ENCODE results near the gene GPS1. TPM values are rescaled to one million over a fixed set of nuclear protein-coding genes. Genes with fewer than 3 reads are reported as not detected.
A peak's percentile ranks its signal among the peaks of the same experiment; 100 is the strongest.

GPS1 gene
- total RNA-seq, 2 experiments from 2014 or later, result 97.6 to 104 TPM

- DNase-seq, result no peak
- POLR2A ChIA-PET, result interaction anchor here (0.7 kb wide), 1 partner anchor 27 kb away, joined by 3 read pairs; no protein-coding TSS in a partner anchor
- no peaks in the 10 kb centered on the region for H3K9me3 Mint-ChIP-seq (ENCODE audit: insufficient read depth)
Measured at GRCh38 chr17:82100502-82101298, 49.0 kb downstream of the GPS1 start.

GRCh38 chr17:82101301-82101715, 49.6 kb downstream of the GPS1 start:
- CTCF ChIA-PET, result no interaction called here
- H3K4me1 Mint-ChIP-seq (ENCODE audit: low read depth), result peaks cover 33% of the 10 kb centered on the region

More at GRCh38 chr17:82100502-82101298, 49.0 kb downstream of the GPS1 start:
- ATAC-seq, result no peak
- peak overlapping the region; percentile 15 for H3K27ac Mint-ChIP-seq
- H3K4me1 Mint-ChIP-seq (ENCODE audit: low read depth), result peaks cover 33% of the 10 kb centered on the region
- CTCF ChIA-PET, result interaction anchor here (1.1 kb wide), 1 partner anchor 54 kb away, joined by 3 read pairs; no protein-coding TSS in a partner anchor
- peaks cover 11% of the 10 kb centered on the region for H3K36me3 Mint-ChIP-seq (ENCODE audit: low read depth)
- H3K4me3 Mint-ChIP-seq, result peak overlapping the region; percentile 83
- no peaks in the 10 kb centered on the region for H3K27me3 Mint-ChIP-seq (ENCODE audit: low read depth)

GRCh38 chr17:82101767-82102679, 50.3 kb downstream of the GPS1 start:
- H3K27ac Mint-ChIP-seq, result no peak overlapping the region
- H3K4me3 Mint-ChIP-seq, result no peak overlapping the region
- H3K4me1 Mint-ChIP-seq (ENCODE audit: low read depth), result peaks cover 35% of the 10 kb centered on the region
- CTCF ChIA-PET, result interaction anchor here (1.2 kb wide), 1 partner anchor 24 kb away, joined by 4 read pairs; no protein-coding TSS in a partner anchor
- H3K9me3 Mint-ChIP-seq (ENCODE audit: insufficient read depth), result no peaks in the 10 kb centered on the region
- no peaks in the 10 kb centered on the region for H3K27me3 Mint-ChIP-seq (ENCODE audit: low read depth)
- peaks cover 7% of the 10 kb centered on the region for H3K36me3 Mint-ChIP-seq (ENCODE audit: low read depth)
- ATAC-seq (no peak), DNase-seq (no peak)
- POLR2A ChIA-PET, result no interaction called here

More at GRCh38 chr17:82101301-82101715, 49.6 kb downstream of the GPS1 start:
- H3K36me3 Mint-ChIP-seq (ENCODE audit: low read depth), result peaks cover 7% of the 10 kb centered on the region
- H3K9me3 Mint-ChIP-seq (ENCODE audit: insufficient read depth), result no peaks in the 10 kb centered on the region
- H3K27me3 Mint-ChIP-seq (ENCODE audit: low read depth), result no peaks in the 10 kb centered on the region
- ATAC-seq (no peak), DNase-seq (no peak)
- no peak overlapping the region for H3K4me3 Mint-ChIP-seq
- H3K27ac Mint-ChIP-seq, result no peak overlapping the region
- POLR2A ChIA-PET, result no interaction called here

- DNase-seq (no peak), ATAC-seq (no peak)
- Mint-ChIP-seq H3K4me1 (ENCODE audit: low read depth) (peaks cover 43% of the 10 kb centered on the region), H3K27ac (peak overlapping the region; percentile 39), H3K9me3 (ENCODE audit: insufficient read depth) (no peaks in the 10 kb centered on the region), H3K36me3 (ENCODE audit: low read depth) (peaks cover 7% of the 10 kb centered on the region), H3K4me3 (no peak overlapping the region), H3K27me3 (ENCODE audit: low read depth) (no peaks in the 10 kb centered on the region)
- ChIA-PET CTCF (interaction anchor here (2.8 kb wide), 1 partner anchor 18 kb away, joined by 19 read pairs; no protein-coding TSS in a partner anchor), POLR2A (interaction anchor here (0.6 kb wide), 1 partner anchor 10 kb away, joined by 3 read pairs; no protein-coding TSS in a partner anchor)
Measured at GRCh38 chr17:82103553-82104451, 52.1 kb downstream of the GPS1 start.

- ChIA-PET POLR2A (no interaction called here), CTCF (interaction anchor here (1.5 to 2.8 kb wide), 3 partner anchors 9 to 49 kb away, joined by 5 to 19 read pairs (median 8); no protein-coding TSS in a partner anchor)
- ATAC-seq, result no peak
- Mint-ChIP-seq H3K9me3 (ENCODE audit: insufficient read depth) (no peaks in the 10 kb centered on the region), H3K27me3 (ENCODE audit: low read depth) (no peaks in the 10 kb centered on the region), H3K36me3 (ENCODE audit: low read depth) (peaks cover 7% of the 10 kb centered on the region), H3K4me3 (peak overlapping the region; percentile 86), H3K4me1 (ENCODE audit: low read depth) (peaks cover 42% of the 10 kb centered on the region), H3K27ac (peak overlapping the region; percentile 96)
- no peak for DNase-seq
Measured at GRCh38 chr17:82104797-82105416, 53.2 kb downstream of the GPS1 start.

GRCh38 chr17:82105417-82105881, 53.8 kb downstream of the GPS1 start:
- Mint-ChIP-seq H3K27ac (peak overlapping the region; percentile 96), H3K36me3 (ENCODE audit: low read depth) (peaks cover 3% of the 10 kb centered on the region), H3K27me3 (ENCODE audit: low read depth) (no peaks in the 10 kb centered on the region), H3K4me3 (peak overlapping the region; percentile 86), H3K9me3 (ENCODE audit: insufficient read depth) (no peaks in the 10 kb centered on the region), H3K4me1 (ENCODE audit: low read depth) (peaks cover 44% of the 10 kb centered on the region)
- ATAC-seq (no peak), DNase-seq (no peak)
- POLR2A ChIA-PET, result interaction anchor here (0.6 to 1.3 kb wide), 3 partner anchors 95 to 613 kb away, joined by 3 to 5 read pairs (median 3); no protein-coding TSS in a partner anchor
- CTCF ChIA-PET, result interaction anchor here (0.8 to 2.8 kb wide), 12 partner anchors 9 to 92 kb away, joined by 3 to 19 read pairs (median 6); partner anchors contain the start of gene DCXR

GRCh38 chr17:82105882-82106687, 54.4 kb downstream of the GPS1 start:
- H3K27me3 Mint-ChIP-seq (ENCODE audit: low read depth), result no peaks in the 10 kb centered on the region
- no peaks in the 10 kb centered on the region for H3K36me3 Mint-ChIP-seq (ENCODE audit: low read depth)
- H3K9me3 Mint-ChIP-seq (ENCODE audit: insufficient read depth), result no peaks in the 10 kb centered on the region
- DNase-seq, result peak; percentile 77
- ChIA-PET CTCF (interaction anchor here (0.7 to 2.8 kb wide), 14 partner anchors 8 to 92 kb away, joined by 3 to 19 read pairs (median 5); partner anchors contain the start of genes DCXR and FASN), POLR2A (interaction anchor here (0.6 to 1.3 kb wide), 7 partner anchors 8 to 614 kb away, joined by 3 to 7 read pairs (median 3); partner anchors contain the start of gene FASN)
- ATAC-seq, result peak; percentile 96
- peaks cover 45% of the 10 kb centered on the region for H3K4me1 Mint-ChIP-seq (ENCODE audit: low read depth)
- peak overlapping the region; percentile 96 for H3K27ac Mint-ChIP-seq
- H3K4me3 Mint-ChIP-seq, result peak overlapping the region; percentile 86

GRCh38 chr17:82106688-82107305, 55.1 kb downstream of the GPS1 start:
- Mint-ChIP-seq H3K4me3 (peak overlapping the region; percentile 86), H3K4me1 (ENCODE audit: low read depth) (peaks cover 45% of the 10 kb centered on the region), H3K9me3 (ENCODE audit: insufficient read depth) (no peaks in the 10 kb centered on the region), H3K27ac (peak overlapping the region; percentile 96), H3K27me3 (ENCODE audit: low read depth) (no peaks in the 10 kb centered on the region), H3K36me3 (ENCODE audit: low read depth) (no peaks in the 10 kb centered on the region)
- no peak for ATAC-seq
- ChIA-PET POLR2A (interaction anchor here (0.6 to 1.3 kb wide), 6 partner anchors 8 to 120 kb away, joined by 3 to 7 read pairs (median 4); partner anchors contain the start of gene FASN), CTCF (interaction anchor here (0.7 to 2.8 kb wide), 14 partner anchors 8 to 91 kb away, joined by 3 to 19 read pairs (median 5); partner anchors contain the start of genes DCXR and FASN)
- DNase-seq, result no peak

All from activated CD8-positive, alpha-beta T cell treated with anti-CD3 and anti-CD28 coated beads, Interleukin-2, amount 10 ng/mL, durations not matched to agents 7 days and 5 days (primary cell).